ENCODE data around the gene KRTAP9-7. TPM values are rescaled to one million over a fixed set of nuclear protein-coding genes. Genes with fewer than 3 reads are reported as not detected.

The KRTAP9-7 gene
- total RNA-seq, 2 donors from 2014 or later = not detected

DNA sequence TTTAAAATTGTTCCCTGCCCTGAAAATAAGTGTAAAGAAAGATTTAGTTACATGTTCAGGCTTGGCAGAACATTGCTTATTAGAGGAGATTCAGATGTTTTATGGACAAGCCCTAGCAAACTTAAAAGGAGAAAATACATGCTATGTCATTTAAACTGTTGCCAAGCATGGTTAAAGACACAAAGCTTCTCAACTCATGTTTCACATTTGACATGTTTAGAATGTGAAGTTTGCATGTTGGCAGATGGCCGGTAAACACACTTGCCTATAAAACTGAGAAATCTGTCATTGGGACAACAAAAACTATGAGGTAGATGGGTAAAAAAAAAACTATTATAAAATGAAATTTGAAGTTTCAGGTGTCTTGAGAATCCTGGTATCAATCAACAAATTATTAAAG lies 21.3 kb downstream of the KRTAP9-7 start:
- no peaks in the 10 kb centered on the region for H3K36me3 ChIP-seq (ENCODE audit: control insufficient read depth, insufficient read depth, low read length)
- no peak overlapping the region for H3K27ac Mint-ChIP-seq
- H3K27ac ChIP-seq (ENCODE audit: low read depth, low read length) = no peak overlapping the region
- H3K4me3 ChIP-seq (ENCODE audit: low read length) = no peak overlapping the region
- H3K9me3 ChIP-seq (ENCODE audit: control insufficient read depth, low read length) = no peaks in the 10 kb centered on the region
- WGBS, 2 experiments (ENCODE audit: insufficient coverage in 1 of 2, insufficient read length in 1 of 2) = 83 to 90% methylated on average over 1 of the region's 1 CpG
- H3K27me3 ChIP-seq (ENCODE audit: control insufficient read depth, insufficient read depth, low read length, poor library complexity, severe bottlenecking) = no peaks in the 10 kb centered on the region
- H3K9me3 Mint-ChIP-seq = no peaks in the 10 kb centered on the region
- DNase-seq = no peak
- H3K9ac ChIP-seq (ENCODE audit: extremely low read depth, low read length, poor library complexity, severe bottlenecking) = no peak overlapping the region
- H3K27me3 Mint-ChIP-seq (ENCODE audit: insufficient read depth) = no peaks in the 10 kb centered on the region
- no peaks in the 10 kb centered on the region for H3K4me1 Mint-ChIP-seq
- no peaks in the 10 kb centered on the region for H3K4me1 ChIP-seq (ENCODE audit: control insufficient read depth, insufficient read depth, low read length)
- no peak overlapping the region for H3K4me3 Mint-ChIP-seq
- TF ChIP-seq, protein P1, sequence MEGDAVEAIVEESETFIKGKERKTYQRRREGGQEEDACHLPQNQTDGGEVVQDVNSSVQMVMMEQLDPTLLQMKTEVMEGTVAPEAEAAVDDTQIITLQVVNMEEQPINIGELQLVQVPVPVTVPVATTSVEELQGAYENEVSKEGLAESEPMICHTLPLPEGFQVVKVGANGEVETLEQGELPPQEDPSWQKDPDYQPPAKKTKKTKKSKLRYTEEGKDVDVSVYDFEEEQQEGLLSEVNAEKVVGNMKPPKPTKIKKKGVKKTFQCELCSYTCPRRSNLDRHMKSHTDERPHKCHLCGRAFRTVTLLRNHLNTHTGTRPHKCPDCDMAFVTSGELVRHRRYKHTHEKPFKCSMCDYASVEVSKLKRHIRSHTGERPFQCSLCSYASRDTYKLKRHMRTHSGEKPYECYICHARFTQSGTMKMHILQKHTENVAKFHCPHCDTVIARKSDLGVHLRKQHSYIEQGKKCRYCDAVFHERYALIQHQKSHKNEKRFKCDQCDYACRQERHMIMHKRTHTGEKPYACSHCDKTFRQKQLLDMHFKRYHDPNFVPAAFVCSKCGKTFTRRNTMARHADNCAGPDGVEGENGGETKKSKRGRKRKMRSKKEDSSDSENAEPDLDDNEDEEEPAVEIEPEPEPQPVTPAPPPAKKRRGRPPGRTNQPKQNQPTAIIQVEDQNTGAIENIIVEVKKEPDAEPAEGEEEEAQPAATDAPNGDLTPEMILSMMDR (conservative IDR thresholded peaks at IDR 0.05) = no peak
- no peaks in the 10 kb centered on the region for H3K36me3 Mint-ChIP-seq (ENCODE audit: low read depth)

DNA sequence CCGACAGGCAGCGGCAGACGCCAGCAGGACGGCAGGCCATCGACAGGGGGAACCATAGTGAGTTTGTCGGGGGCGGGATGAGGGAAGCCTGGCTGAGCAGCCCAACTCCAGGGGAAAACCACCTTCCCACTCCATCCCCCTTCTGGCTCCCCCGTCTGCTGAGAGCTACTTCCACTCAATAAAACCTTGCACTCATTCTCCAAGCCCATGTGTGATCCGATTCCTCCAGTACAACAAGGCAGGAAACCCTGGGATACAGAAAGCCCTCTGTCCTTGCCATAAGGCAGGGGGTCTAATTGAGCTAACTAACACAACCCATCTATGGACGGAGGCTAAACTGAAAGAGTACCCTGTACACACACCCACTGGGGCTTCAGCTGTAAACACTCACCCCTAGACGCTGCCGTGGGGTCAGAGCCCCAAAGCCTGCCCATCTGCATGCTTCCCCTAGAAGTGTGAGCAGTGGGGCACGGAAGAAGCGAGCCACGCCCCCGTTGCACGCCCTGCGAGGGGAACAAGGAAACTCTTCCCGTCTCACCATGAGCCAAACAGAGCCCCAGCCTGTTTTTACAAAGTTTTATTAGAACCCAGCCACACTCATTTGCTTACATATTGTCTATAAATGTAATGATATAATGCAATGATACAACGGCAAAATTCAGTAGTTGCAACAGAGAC lies 23.1 kb downstream of the KRTAP9-7 start:
- Mint-ChIP-seq H3K4me3 (no peak overlapping the region), H3K36me3 (ENCODE audit: low read depth) (no peaks in the 10 kb centered on the region), H3K4me1 (no peaks in the 10 kb centered on the region), H3K27ac (no peak overlapping the region), H3K27me3 (ENCODE audit: insufficient read depth) (no peaks in the 10 kb centered on the region), H3K9me3 (no peaks in the 10 kb centered on the region)
- WGBS, 2 experiments (ENCODE audit: insufficient coverage in 1 of 2, insufficient read length in 1 of 2) = 87 to 89% methylated on average over 10 to 20 of the region's 20 CpGs
- Histone ChIP-seq H3K36me3 (ENCODE audit: control insufficient read depth, insufficient read depth, low read length) (no peaks in the 10 kb centered on the region), H3K4me1 (ENCODE audit: control insufficient read depth, insufficient read depth, low read length) (no peaks in the 10 kb centered on the region), H3K27ac (ENCODE audit: low read depth, low read length) (no peak overlapping the region), H3K4me3 (ENCODE audit: low read length) (no peak overlapping the region), H3K9ac (ENCODE audit: extremely low read depth, low read length, poor library complexity, severe bottlenecking) (no peak overlapping the region), H3K27me3 (ENCODE audit: control insufficient read depth, insufficient read depth, low read length, poor library complexity, severe bottlenecking) (no peaks in the 10 kb centered on the region), H3K9me3 (ENCODE audit: control insufficient read depth, low read length) (no peaks in the 10 kb centered on the region)
- no peak for DNase-seq
- TF ChIP-seq, protein P1 (conservative IDR thresholded peaks at IDR 0.05) = no peak

DNA sequence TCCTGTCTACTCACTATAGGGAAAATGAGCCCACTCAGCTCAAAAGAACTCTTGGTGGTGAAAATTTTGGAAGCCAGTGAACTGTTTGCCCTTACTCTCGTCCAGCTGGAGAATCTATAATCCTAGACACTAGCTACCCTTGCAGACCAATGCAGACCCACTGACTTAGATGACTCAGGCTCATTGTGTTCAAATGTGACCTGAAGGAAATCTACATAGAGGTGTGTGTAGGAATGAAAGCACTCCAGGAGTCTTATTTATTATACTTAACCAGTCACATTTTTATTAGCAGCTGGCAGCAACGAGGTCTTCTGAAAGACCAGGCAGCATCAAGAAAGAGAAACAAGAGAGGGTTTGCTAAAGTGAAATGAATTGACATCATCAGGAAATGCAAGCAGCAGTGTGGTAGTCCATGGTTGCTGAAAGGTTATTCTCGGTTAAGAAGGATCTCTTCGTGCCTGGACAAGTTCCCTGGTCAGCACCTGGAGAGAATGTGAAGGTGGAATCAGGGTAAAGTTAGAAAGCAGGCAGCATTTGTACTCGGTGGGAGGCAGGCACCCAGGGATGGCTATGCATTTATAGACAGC lies 25.8 kb downstream of the KRTAP9-7 start:
- Mint-ChIP-seq H3K27ac (no peak overlapping the region), H3K27me3 (ENCODE audit: insufficient read depth) (no peaks in the 10 kb centered on the region), H3K9me3 (no peaks in the 10 kb centered on the region), H3K36me3 (ENCODE audit: low read depth) (no peaks in the 10 kb centered on the region), H3K4me1 (no peaks in the 10 kb centered on the region), H3K4me3 (no peak overlapping the region)
- DNase-seq = no peak
- H3K36me3 ChIP-seq (ENCODE audit: control insufficient read depth, insufficient read depth, low read length) = no peaks in the 10 kb centered on the region
- H3K4me3 ChIP-seq (ENCODE audit: low read length) = no peak overlapping the region
- H3K27ac ChIP-seq (ENCODE audit: low read depth, low read length) = no peak overlapping the region
- H3K9ac ChIP-seq (ENCODE audit: extremely low read depth, low read length, poor library complexity, severe bottlenecking) = no peak overlapping the region
- H3K27me3 ChIP-seq (ENCODE audit: control insufficient read depth, insufficient read depth, low read length, poor library complexity, severe bottlenecking) = no peaks in the 10 kb centered on the region
- TF ChIP-seq, protein P1 (conservative IDR thresholded peaks at IDR 0.05) = no peak
- H3K9me3 ChIP-seq (ENCODE audit: control insufficient read depth, low read length) = no peaks in the 10 kb centered on the region
- H3K4me1 ChIP-seq (ENCODE audit: control insufficient read depth, insufficient read depth, low read length) = no peaks in the 10 kb centered on the region
- WGBS, 2 experiments (ENCODE audit: insufficient coverage in 1 of 2, insufficient read length in 1 of 2) = 81 to 86% methylated on average over 5 of the region's 5 CpGs

Data from endodermal cell (in vitro differentiated cells).